Measurements from ENCODE around the gene RUNX1. TPM values are rescaled to one million over a fixed set of nuclear protein-coding genes. Genes with fewer than 3 reads are reported as not detected.
A peak's percentile ranks its signal among the peaks of the same experiment; 100 is the strongest.

Gene RUNX1
- total and polyA plus RNA-seq, 8 donors: 7.5 to 89.6 (median 10.8) TPM

DNA sequence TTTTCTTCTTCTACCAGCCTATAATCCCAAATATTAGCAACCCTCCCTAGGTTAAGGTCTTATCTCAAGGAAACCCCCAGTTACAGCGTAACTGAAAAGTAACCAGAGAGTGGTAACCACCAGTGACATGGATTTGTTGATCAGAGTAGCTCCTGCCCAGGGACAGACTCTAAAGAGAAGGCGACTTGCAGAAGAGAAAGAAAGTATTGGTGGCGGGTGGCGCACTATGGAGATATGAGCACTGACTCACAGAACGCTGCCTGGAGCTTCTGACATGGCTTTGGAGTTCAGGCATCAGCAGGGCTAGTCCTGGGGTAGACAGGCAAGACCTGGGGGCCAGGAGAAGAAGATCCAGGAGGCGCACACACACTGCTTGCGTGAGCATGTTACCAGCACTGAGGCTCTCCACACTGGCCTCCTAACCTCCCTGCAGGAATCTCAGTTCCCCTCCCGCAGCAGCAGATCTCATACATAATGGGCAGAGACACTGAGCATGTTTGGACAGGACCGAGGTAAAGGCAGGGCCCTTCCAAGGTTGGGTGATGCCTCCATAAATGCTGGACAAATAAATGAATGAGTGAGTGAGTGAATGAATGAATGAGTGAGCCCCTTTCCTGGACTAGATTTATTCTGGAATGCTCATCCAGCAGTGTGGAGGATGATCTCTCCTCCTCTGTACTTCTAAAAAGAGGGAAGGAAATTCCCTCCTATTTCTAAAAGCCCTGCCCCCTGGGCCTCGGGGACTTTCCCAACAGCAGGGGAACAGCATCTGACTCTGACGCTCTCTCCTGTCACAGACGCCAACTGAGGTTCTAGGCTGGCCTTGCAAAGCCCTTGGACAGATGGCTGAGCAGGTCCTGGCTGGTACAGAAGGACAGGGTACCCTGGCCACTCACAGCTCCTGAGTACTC is 204.8 kb downstream of the RUNX1 start:
- intact Hi-C loops (cut with DNase I): no loop called here
- DNase-seq (peak in 1 of 4 donors; percentile 77), ATAC-seq (peak; percentile 37)
- no peak for TF ChIP-seq CTCF (IDR thresholded peaks at IDR 0.05)
- Histone ChIP-seq H3K27me3 (no peaks in the 10 kb centered on the region), H3K27ac (peak overlapping the region; percentile 66 to 75), H3K36me3 (peaks cover 0 to 64% of the 10 kb centered on the region in 2 donors), H3K4me3 (no peak overlapping the region), H3K9me3 (no peaks in the 10 kb centered on the region), H3K4me1 (peaks cover 34 to 93% of the 10 kb centered on the region in 2 donors)

DNA sequence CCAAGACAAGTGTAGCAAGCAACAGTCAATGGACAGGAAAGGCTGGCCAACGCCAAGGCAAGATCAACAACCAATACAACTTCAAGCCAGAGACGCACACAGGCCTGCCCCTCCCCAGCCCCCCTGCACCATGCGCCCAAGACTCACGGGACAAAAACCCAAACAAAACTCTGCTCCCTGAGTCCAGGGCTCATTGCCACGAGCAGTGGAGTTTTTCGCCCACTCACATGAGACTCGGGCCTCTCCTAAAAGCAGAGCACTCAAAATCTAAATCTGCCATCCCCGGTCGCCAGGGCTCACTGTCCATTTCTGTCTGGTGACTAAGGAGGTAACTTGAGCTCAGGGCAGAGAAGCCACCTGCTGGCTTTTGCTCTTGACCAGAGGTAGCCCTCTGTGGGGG is 205.5 kb downstream of the RUNX1 start:
- intact Hi-C loops (cut with DNase I): no loop called here

DNA sequence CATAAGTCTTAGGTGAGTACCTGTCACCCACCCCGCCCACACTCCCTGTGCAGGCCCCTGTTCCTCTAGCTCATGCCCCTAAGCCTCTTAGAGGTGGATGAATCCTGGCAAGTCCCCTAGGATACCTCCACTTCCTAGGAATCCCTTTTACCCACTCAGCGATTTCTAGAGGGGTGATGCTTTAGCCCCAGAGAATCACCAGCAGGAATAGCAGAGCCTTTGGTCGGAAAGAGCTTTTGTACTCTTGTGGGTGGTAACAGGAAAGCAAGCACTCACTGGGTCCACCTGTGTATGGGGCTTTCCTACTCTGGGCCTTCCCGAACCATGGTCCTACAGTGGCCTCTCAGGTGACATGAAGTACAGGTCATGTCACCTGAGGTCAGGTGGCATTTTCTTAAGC is 207.9 kb downstream of the RUNX1 start:
- H3K4me3 ChIP-seq: no peak overlapping the region
- ATAC-seq (no peak), DNase-seq (no peak)
- H3K27ac ChIP-seq: no peak overlapping the region
- TF ChIP-seq CTCF (IDR thresholded peaks at IDR 0.05): no peak
- H3K36me3 ChIP-seq: peaks cover 0 to 50% of the 10 kb centered on the region in 2 donors
- H3K27me3 ChIP-seq: no peaks in the 10 kb centered on the region
- intact Hi-C loops (cut with DNase I): no loop called here
- H3K9me3 ChIP-seq: no peaks in the 10 kb centered on the region
- peaks cover 50 to 99% of the 10 kb centered on the region in 2 donors for H3K4me1 ChIP-seq

More for the DNA sequence above, 205.5 kb downstream of the RUNX1 start:
- DNase-seq (no peak), ATAC-seq (no peak)
- Histone ChIP-seq H3K36me3 (peaks cover 0 to 66% of the 10 kb centered on the region in 2 donors), H3K4me1 (peaks cover 38 to 99% of the 10 kb centered on the region in 2 donors), H3K27ac (peak overlapping the region in 1 of 2 donors; percentile 75), H3K9me3 (no peaks in the 10 kb centered on the region), H3K4me3 (no peak overlapping the region), H3K27me3 (no peaks in the 10 kb centered on the region)
- no peak for TF ChIP-seq CTCF (IDR thresholded peaks at IDR 0.05)

DNA sequence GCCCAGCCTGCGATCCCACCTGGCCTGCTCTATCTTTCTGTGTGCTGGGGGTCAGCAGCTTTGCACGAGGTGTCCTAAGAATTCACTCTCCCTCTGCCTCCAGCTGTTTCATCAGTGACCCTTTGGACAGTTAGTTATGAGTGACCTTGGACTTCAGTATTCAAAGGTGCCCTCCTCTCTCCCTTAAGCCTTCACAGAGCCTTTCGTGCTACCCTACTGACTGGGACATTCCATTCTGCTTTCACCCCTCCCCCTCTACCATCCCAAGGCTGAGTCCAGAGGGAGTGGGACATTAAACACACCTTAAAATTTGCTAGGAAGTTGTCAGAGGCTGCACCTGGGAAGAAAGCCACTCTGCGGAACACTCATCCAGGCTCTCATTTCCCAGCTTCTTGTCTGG is 208.4 kb downstream of the RUNX1 start:
- H3K27me3 ChIP-seq: no peaks in the 10 kb centered on the region
- no peak overlapping the region for H3K27ac ChIP-seq
- no peak for TF ChIP-seq CTCF (IDR thresholded peaks at IDR 0.05)
- peaks cover 52 to 99% of the 10 kb centered on the region in 2 donors for H3K4me1 ChIP-seq
- H3K36me3 ChIP-seq: peaks cover 0 to 50% of the 10 kb centered on the region in 2 donors
- H3K9me3 ChIP-seq: no peaks in the 10 kb centered on the region
- no peak for ATAC-seq
- no peak overlapping the region for H3K4me3 ChIP-seq
- no peak for DNase-seq
- intact Hi-C loops (cut with DNase I): no loop called here
